NCI-H345 treated with DMSO at 0.1 percent for 48 hours (cell line): ENCODE results near the gene GPAT2.
"Not testable (repeated sequence)": the region's sequence is repeated elsewhere in the genome, so short reads cannot be mapped to it uniquely, and the experiment has no call there.

Experiments used
- DNase-seq: peaks from one replicate; lab custom pipeline; 2025; ENCODE audit not compliant: unreplicated experiment; lab: John Stamatoyannopoulos, UW

GPAT2 gene

GRCh38 chr2:96024336-96025193 is 10.2 kb downstream of the GPAT2 start:
- DNase-seq = no peak

GRCh38 chr2:96023701-96024100 is 11.0 kb downstream of the GPAT2 start:
- DNase-seq = not testable (repeated sequence)

- DNase-seq = not testable (repeated sequence)
These were observed 11.8 kb downstream of the GPAT2 start for GRCh38 chr2:96022701-96023447.

- DNase-seq = not testable (repeated sequence)
These were observed 12.6 kb downstream of the GPAT2 start for GRCh38 chr2:96022126-96022525.

DNA sequence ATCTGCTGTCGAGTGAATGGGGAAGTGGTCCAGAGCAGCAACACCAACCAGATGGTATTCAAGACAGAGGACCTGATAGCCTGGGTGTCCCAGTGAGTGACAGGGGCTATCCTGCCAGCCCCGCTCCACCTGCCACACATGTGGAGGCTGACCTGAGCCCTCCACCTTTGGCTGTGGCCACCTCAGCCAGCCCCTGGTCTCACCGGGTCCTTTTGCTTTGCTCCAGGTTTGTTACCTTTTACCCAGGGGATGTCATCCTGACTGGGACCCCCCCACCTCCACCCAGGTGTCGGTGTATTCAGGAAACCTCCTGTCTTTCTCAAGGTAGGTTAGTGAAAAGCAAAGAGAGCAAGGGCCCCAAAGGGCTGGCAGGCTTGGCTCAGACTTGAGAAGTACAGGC is 13.6 kb downstream of the GPAT2 start:
- DNase-seq = not testable (repeated sequence)

- DNase-seq = not testable (repeated sequence)
These were observed 14.7 kb downstream of the GPAT2 start for GRCh38 chr2:96019909-96020590.

DNA sequence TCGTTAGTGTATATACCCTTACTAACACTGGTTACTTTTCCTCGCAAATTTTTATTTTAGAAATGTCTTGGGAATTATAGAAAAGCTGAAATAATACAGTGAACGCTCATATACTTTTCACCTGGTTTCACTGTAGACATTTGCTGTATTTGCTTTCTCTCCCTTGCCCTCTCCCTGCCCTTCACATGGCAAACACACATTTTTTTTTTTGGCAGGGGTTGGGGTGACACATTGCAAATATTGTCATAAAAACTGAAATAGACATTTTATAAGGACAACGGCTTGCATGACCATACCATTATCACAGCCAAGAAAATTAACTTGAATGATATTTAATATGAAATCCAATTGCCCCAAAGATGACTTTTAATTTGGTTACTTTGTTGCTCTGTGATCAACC is 18.4 kb downstream of the GPAT2 start:
- not testable (repeated sequence) for DNase-seq

- not testable (repeated sequence) for DNase-seq
These were observed 21.9 kb downstream of the GPAT2 start for GRCh38 chr2:96012792-96013264.

DNA sequence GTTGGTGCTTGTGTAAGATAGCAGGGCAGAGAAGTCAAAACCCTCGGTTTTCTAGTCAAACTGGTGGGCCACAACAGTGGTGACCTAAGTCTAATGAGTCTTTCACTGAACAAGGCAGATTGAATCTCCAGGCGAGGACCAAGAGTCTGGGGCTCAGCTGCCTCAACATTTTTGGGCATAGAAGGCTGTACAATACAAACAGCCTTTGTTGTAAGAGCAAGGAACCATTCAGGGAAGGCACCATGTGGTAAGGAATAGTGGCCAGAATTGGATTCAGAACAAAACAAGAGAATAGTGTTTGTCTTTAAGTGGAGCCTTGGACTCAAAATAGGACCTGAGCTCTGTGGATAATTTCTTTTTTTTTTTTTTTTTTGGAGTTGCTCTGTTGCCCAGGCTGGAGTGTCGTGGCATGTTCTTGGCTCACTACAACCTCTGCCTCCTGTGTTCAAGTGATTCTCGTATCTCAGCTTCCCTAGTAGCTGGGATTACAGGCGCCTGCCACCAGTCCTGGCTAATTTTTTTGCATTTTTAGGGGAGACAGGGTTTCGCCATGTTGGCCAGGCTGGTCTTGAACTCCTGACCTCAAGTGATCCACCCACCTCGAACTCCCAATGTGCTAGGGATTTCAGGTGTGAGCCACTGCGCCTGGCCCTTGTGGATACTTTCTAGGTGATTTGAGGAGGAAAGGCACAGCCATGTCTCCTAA is 22.5 kb downstream of the GPAT2 start:
- DNase-seq = not testable (repeated sequence)

GRCh38 chr2:96011129-96011455 is 23.6 kb downstream of the GPAT2 start:
- not testable (repeated sequence) for DNase-seq

- DNase-seq = not testable (repeated sequence)
These were observed 24.2 kb downstream of the GPAT2 start for GRCh38 chr2:96010320-96011128.

DNA sequence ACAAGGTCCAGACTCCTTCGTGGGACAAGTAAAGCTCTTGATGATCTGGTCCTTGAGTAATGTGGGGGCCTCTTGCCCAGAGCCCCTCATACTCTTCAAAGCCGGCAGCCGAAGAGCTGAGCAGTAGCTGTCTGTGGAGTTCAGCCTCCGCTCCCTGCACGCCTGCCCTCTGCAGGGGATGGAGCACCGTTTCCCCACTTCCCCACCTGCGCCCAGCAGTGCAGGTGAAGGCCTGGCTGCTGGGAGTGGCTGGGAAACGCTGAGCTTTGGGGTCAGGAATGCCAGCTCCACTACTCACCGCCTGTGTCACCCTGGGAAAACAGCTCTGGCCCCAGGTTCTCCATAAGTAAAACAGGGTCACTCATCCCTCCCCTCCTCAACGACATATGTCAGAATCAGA is 24.9 kb downstream of the GPAT2 start:
- DNase-seq = not testable (repeated sequence)

DNA sequence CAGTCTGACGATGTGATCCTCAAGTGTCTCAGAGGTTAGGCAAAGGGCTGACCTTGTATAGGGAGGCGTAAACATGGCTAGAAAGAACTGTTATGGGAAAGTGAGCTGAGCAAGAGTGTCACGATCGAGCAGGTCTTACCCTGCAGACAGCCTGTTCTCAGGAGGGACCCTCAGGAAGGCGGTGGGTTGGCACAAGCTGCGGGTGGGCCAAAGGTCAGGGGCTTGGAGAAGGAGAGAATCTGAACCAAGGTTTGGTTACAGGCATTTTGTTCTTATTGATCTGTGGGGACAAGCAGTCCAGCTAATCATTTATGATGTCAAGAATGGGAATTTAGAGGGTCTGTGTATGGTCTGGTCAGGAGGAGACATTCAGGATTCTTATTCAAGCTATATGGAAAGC is 26.7 kb downstream of the GPAT2 start:
- DNase-seq = not testable (repeated sequence)

DNA sequence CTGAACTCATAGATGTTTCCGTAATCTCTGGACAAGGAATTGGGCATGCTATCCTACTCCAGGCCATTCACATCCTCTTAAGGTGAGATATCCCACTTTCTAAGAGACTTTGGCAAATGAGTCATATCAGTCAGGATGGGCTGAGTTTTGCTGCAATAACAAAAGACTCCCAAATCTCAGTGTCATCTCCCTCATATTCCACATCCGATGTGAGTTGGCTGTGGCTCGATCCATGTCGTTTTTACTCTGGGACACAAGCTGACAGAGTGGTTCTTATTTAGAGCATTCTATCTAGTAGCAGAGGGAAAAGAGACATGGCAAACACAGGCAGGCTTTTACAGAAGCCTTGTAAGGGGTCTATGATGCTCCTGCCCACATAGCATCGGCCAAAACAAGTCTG is 28.5 kb downstream of the GPAT2 start:
- not testable (repeated sequence) for DNase-seq

DNA sequence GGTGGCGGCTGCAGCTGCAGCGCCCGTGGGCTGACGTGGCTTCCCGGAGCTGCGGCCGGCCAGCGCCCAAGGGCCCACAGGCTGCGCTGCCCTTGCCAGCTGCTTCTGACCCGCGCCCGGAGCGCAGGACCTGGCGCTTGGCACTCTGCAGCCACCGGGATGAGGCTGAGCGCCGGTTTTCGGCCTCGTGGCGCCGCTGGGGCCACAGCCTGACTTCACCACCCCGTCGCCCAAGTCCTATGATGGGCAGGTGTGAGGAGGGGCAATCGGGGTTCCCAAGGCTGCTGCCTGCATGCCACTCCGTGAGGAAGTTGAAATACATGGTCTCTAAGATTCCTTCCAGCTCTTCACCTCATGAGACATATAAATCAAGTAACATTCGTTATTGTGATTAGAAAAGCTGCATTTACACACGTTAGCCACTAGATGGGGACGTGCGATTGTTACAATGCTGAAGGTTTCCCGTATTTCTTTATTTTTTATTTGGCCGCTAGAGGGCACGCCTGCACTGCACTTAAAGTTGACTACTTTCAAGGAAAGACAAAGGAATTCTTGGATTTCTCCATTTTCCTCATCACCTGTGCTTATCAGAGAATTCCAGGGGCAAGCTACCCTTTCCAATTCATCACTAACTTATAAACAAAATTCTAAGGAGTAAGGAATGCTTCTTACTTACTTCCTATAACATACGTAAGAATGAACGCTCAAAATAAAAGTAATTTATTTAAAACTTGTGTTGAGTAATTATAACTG is 42.0 kb downstream of the GPAT2 start:
- DNase-seq = not testable (repeated sequence)

- not testable (repeated sequence) for DNase-seq
These were observed 42.6 kb downstream of the GPAT2 start for GRCh38 chr2:95992102-95992501.

- not testable (repeated sequence) for DNase-seq
These were observed 43.2 kb downstream of the GPAT2 start, which contains the start of gene ANKRD36C for GRCh38 chr2:95991351-95992094. Gene ANKRD36C (minus strand): TSS chr2:95991824. CDS start chr2:95991708, 116 bp downstream.

GRCh38 chr2:95990884-95991283 is 43.8 kb downstream of the GPAT2 start:
- DNase-seq = not testable (repeated sequence)
